Peyer's patch (tissue), 4 donors: ENCODE results near the gene PPP2R5D.

Experiments used
- POLR2A ChIP-seq, 2 donors: fragments of 450-650 bp; IDR thresholded peaks; one replicate each; pipeline ENCODE4 v1.5.1; 2017; ENCODE audit warnings: antibody characterized with exemption in 2 of 2, mild to moderate bottlenecking in 2 of 2, moderate library complexity in 2 of 2
- TF ChIP-seq, protein P1 (sequence below), 6 experiments: fragments of 450-650 bp in 4 of 6; fragments of 200-600 bp in 2 of 6; sonication (generic) in 1 of 6; IDR thresholded peaks; one replicate each; pipeline ENCODE4 v1.5.1; 2017 to 2019; ENCODE audit warnings: antibody characterized with exemption in 6 of 6, mild to moderate bottlenecking in 3 of 6, moderate library complexity in 1 of 6

DNA sequence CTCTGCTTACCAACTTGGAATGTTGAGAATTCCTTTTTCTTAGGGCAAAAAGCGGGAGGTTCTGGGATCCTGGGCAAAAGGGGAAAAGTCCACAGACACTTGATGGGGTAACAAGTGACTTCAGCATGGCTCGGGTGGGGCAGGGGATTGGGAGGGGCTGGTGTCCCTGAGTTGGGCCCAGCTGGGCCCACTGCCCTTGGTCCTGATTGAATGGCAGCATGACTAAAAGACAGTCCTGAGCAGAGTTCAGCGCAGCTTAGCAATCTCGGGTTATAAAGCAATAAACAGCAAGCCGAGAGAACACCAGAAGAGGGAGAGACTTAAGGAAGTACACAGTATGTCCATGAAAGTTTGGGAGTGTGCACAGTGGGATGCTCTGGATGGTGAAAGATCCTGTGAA, 5.6 kb downstream of the PPP2R5D start:
- TF ChIP-seq, protein P1, sequence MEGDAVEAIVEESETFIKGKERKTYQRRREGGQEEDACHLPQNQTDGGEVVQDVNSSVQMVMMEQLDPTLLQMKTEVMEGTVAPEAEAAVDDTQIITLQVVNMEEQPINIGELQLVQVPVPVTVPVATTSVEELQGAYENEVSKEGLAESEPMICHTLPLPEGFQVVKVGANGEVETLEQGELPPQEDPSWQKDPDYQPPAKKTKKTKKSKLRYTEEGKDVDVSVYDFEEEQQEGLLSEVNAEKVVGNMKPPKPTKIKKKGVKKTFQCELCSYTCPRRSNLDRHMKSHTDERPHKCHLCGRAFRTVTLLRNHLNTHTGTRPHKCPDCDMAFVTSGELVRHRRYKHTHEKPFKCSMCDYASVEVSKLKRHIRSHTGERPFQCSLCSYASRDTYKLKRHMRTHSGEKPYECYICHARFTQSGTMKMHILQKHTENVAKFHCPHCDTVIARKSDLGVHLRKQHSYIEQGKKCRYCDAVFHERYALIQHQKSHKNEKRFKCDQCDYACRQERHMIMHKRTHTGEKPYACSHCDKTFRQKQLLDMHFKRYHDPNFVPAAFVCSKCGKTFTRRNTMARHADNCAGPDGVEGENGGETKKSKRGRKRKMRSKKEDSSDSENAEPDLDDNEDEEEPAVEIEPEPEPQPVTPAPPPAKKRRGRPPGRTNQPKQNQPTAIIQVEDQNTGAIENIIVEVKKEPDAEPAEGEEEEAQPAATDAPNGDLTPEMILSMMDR (IDR thresholded peaks at IDR 0.05) = no peak
- peak in 1 of 2 donors; percentile 64 for TF ChIP-seq POLR2A (IDR thresholded peaks at IDR 0.05)
